ENCODE data around the gene CASTOR1.
"Not testable (repeated sequence)": the region's sequence is repeated elsewhere in the genome, so short reads cannot be mapped to it uniquely, and the experiment has no call there.

The CASTOR1 gene

GRCh38 chr22:30289141-30289979, at the start of gene CASTOR1:
Gene CASTOR1 (minus strand): TSS chr22:30289505. CDS start chr22:30289497, 8 bp downstream.
- DNase-seq (ENCODE audit: low read depth in 2 of 2): peak; percentile 86 to 93

- no peak for DNase-seq (ENCODE audit: low read depth in 2 of 2)
Measured at GRCh38 chr22:30338802-30339201, 49.5 kb upstream of the CASTOR1 start.

- not testable (repeated sequence) for DNase-seq (ENCODE audit: low read depth in 2 of 2)
Measured at GRCh38 chr22:30338341-30338740, 49.0 kb upstream of the CASTOR1 start.

GRCh38 chr22:30337461-30337778, 48.1 kb upstream of the CASTOR1 start:
- DNase-seq (ENCODE audit: low read depth in 2 of 2): no peak

GRCh38 chr22:30336752-30337460, 47.6 kb upstream of the CASTOR1 start:
- DNase-seq (ENCODE audit: low read depth in 2 of 2): no peak

GRCh38 chr22:30335236-30335635, 45.9 kb upstream of the CASTOR1 start:
- DNase-seq (ENCODE audit: low read depth in 2 of 2): no peak

- DNase-seq (ENCODE audit: low read depth in 2 of 2): no peak
Measured at GRCh38 chr22:30334646-30335045, 45.3 kb upstream of the CASTOR1 start.

GRCh38 chr22:30333707-30334087, 44.4 kb upstream of the CASTOR1 start:
- DNase-seq (ENCODE audit: low read depth in 2 of 2): no peak

- DNase-seq (ENCODE audit: low read depth in 2 of 2): no peak
Measured at GRCh38 chr22:30332994-30333706, 43.8 kb upstream of the CASTOR1 start.

- DNase-seq (ENCODE audit: low read depth in 2 of 2): no peak
Measured at GRCh38 chr22:30332551-30332950, 43.2 kb upstream of the CASTOR1 start.

GRCh38 chr22:30328466-30329049, 39.3 kb upstream of the CASTOR1 start:
- DNase-seq (ENCODE audit: low read depth in 2 of 2): no peak

GRCh38 chr22:30327864-30328345, 38.6 kb upstream of the CASTOR1 start:
- DNase-seq (ENCODE audit: low read depth in 2 of 2): no peak

GRCh38 chr22:30326706-30327362, 37.5 kb upstream of the CASTOR1 start, which contains the start of gene TBC1D10A:
Gene TBC1D10A (minus strand): TSS chr22:30326941. CDS start chr22:30326881, 60 bp downstream.
- DNase-seq (ENCODE audit: low read depth in 2 of 2): peak; percentile 90 to 92

- no peak for DNase-seq (ENCODE audit: low read depth in 2 of 2)
Measured at GRCh38 chr22:30326255-30326705, 37.0 kb upstream of the CASTOR1 start.

GRCh38 chr22:30325724-30326254, 36.5 kb upstream of the CASTOR1 start:
- DNase-seq (ENCODE audit: low read depth in 2 of 2): no peak

GRCh38 chr22:30325065-30325720, 35.9 kb upstream of the CASTOR1 start:
- DNase-seq (ENCODE audit: low read depth in 2 of 2): no peak

- no peak for DNase-seq (ENCODE audit: low read depth in 2 of 2)
Measured at GRCh38 chr22:30324014-30324730, 34.9 kb upstream of the CASTOR1 start.

GRCh38 chr22:30323246-30323645, 33.9 kb upstream of the CASTOR1 start:
- DNase-seq (ENCODE audit: low read depth in 2 of 2): no peak

GRCh38 chr22:30321461-30321860, 32.2 kb upstream of the CASTOR1 start:
- no peak for DNase-seq (ENCODE audit: low read depth in 2 of 2)
